IPS DF 19.7 (cell line): ENCODE results near the gene CCDC74B.
"Not testable (repeated sequence)": the region's sequence is repeated elsewhere in the genome, so short reads cannot be mapped to it uniquely, and the experiment has no call there.

ENCODE experiments used
- DNase-seq: peaks from one replicate; pipeline ENCODE4 v3.0.0-alpha.2; 2013; ENCODE audit warnings: low read depth, low spot score

Gene CCDC74B

DNA sequence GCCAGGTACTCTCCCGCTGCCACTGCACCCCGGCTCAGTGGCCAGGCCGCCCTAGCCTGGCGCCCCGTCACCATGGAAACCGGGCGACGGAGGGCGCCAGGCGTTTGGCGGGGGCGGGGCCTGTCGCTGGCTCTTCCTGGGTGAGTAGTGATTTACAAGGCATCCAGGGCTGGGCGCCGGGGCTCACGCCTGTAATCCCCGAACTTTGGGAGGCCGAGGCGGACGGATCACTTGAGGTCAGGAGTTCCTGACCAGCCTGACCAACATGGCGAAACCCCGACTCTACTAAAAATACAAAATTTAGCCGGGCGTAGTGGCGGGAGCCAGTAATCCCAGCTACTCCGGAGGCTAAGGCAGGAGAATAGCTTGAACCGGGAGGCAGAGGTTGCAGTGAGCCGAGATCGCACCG, at the start of gene CCDC74B:
CCDC74B (minus strand) TSS at position 107 of the 409 bp plus-strand sequence. CDS start 116 bp downstream, outside the sequence.
- DNase-seq: not testable (repeated sequence)

DNA sequence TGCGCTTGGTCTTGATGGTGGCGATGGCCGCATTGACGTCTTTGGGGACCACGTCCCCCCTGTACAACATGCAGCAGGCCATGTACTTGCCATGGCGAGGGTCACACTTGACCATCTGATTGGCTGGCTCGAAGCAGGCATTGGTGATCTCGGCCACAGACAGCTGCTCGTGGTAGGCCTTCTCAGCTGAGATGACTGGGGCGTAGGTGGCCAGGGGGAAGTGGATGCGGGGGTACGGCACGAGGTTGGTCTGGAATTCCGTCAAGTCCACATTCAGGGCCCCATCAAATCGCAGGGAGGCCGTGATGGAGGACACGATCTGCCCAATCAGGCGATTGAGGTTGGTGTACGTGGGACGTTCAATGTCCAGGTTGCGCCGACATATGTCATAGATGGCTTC, 48.9 kb upstream of the CCDC74B start:
- not testable (repeated sequence) for DNase-seq

DNA sequence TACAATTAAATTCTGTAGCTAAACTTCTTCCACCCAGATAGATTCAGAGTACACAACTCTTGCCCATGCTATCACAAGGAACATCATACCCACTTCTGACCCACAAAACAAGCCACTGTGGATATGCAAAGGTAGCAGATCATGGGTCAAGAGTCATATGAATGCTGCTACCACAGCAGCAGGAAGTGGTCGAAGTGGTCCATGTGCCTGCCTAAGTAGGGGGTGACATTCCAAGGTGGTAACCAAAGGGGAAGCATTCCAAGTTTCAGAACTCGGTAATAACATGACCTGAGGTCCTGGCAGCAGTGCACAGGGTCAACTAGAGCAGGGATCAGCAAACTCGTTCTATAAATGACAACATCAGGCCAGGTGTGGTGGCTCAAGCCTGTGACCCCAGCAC, 47.5 kb upstream of the CCDC74B start:
- DNase-seq: not testable (repeated sequence)

DNA sequence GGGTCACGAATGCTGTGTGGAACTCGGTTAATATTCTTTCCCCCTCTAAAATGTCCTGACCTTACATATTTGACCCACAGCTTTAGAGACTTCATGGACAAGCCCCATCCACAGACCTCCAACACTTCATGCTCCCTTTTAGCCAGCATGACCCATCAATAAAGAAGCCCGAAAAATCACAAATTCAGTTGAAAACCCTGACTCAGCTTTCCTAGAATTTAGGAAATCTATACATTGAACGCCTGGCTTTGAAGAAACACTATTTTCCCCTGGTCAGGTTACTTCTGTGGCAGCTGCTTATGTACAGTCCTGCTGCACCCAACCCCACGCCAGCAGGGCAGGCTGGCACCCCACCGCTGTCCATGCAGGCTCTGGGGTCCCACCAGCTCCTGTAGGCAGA, 46.4 kb upstream of the CCDC74B start:
- not testable (repeated sequence) for DNase-seq

DNA sequence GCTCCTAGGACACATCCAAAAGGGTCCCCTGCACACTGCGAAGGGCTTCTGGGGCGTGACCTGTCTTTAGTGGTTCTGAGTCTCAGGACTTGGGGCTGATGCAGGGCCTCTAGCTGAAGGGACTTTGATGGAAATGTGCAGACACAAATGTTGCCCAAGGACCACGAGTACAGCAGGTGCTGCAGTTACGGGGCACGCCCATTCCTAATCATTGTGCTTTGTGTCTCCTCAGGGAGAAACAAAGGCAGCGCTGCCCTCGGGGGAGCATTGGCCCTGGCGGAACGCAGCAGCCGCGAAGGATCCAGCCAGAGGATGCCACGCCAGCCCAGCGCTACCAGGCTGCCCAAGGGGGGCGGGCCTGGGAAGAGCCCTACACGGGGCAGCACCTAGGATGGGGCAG, 45.3 kb upstream of the CCDC74B start:
- no peak for DNase-seq

DNA sequence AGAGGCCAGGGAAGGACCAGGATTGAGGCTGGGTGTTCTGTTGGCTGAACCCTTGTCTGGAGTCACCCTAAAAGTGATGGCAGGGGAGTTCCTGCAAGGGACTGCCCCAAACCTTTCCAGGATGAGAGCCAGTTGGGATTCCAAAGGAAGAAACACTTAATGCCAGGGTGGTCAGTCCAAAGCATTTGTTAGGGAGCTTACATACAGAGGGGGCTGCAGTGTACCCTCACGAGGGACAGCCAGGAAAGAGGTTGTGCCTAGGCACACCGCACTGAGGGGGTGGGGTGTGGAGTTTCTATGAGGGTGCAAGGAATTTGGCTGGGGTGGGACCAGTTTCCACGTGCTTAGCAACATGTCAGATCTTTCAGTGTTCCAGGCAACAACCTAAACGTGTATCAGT, 44.0 kb upstream of the CCDC74B start:
- not testable (repeated sequence) for DNase-seq

DNA sequence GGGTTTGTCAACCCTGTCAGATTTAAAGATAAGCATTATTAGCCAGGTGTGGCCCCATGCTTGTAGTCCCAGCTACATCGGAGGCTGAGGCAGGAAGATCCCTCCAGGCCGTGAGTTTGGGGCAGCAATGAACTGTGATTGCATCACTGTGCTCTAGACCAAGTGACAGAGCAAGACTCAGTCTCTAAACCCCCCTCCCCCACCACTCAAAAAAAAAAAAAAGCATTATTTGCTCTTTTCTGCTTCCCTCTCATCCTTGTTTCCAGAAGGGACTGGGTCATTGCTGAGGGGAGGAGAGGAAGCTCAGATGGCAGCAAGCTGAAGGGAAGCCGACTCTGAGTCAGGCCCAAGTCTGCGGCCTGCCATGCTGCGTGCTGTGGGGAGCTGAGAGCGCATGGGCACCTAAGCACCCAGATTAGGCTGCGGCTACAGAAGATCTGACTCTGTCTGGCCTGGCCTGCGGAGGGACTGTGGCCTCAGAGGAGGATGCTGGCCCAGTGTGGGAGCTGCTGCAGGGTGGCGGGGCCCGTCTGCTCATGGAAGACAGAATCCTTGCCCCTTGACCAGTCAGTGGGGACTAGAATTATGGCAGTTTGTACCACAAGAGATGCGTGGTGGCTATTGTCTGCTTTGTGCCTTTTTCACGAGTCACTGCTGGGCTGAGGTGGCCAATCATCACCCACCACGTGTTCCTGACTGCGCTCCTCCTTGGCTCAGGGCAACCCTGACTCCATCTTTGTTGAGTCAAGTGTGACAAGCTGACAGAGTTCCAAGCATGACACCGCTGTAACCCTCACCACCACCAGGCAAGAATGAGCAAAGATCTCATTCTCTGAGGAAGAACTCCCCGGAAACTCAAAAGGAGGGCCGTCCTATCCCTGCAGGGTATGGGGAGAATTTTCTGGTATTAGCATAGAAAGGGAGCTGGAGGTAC, 43.2 kb upstream of the CCDC74B start:
- not testable (repeated sequence) for DNase-seq

DNA sequence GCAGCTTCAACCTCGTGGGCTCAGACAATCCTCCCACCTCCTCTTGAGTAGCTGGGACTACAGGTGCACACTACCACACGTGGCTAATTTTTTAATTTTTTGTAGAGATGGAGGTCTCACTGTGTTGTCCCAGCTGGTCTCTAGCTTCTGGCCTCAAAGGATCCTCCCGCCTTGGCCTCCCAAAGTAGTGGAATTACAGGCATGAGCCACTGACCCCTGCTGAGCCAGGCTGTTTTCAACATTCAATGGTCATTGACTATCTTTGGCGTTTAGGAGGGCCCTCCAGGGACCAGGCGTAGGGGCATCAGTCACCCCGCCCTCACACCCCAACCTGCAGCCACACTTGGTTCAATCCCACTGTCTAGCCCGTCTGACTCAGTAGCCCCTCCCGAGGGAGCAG, 42.4 kb upstream of the CCDC74B start:
- DNase-seq: no peak

DNA sequence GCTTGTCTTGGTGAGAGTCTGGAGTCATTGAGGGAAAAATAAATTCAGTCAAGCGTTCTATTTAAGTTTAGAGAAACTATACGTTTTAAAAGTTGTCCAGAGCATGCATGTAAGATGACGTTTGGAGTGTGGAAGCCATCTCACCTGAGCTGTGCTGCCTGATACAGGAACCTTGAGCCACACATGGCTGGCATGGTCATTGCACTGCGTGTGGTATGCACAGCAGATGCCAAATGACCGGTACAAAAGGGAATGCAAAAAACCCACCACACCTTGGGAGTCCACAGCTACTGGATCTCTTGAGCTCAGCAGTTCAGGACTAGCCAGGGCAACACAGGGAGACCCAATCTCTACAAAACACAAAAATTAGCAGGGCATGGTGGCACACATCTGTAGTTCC, 41.5 kb upstream of the CCDC74B start:
- no peak for DNase-seq

DNA sequence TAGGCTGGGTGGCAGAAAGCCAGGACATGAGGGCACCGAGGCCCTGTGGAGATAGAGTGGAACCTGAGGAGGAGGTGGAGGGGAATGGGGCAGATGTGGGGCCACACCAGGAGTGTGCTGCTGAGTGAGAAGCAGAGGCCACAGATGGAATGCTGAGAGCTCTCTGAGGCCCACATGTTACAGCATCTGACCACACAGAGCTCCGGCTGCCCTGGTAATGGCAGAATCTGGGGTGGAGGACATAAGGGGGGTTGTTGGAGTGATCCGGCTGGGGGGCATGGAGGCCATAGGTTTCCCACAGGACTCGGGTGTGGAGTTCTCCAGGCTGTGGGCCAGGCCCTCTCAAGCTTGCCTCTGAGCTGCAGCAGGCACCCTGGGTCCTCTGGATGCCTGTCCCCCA, 41.0 kb upstream of the CCDC74B start:
- no peak for DNase-seq

DNA sequence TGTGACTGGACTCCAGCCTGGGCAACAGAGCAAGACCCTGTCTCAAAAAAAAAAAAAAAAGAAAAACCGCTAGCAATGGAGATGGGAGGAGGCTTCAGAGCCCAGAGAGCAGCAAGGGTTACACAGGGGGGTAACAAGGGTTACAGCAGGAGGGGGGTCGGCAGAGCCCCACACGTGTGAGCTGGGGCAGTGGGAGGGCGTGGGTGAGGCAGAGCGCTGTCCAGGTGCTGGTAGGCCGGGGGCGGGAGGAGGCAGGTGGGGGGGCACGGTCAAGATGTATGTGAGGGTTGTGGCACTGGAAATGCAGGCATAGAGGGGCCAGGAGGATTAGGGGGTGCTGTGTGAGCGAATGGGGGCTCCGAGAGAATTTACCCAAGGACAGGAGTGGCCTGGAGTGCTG, 40.5 kb upstream of the CCDC74B start:
- no peak for DNase-seq

DNA sequence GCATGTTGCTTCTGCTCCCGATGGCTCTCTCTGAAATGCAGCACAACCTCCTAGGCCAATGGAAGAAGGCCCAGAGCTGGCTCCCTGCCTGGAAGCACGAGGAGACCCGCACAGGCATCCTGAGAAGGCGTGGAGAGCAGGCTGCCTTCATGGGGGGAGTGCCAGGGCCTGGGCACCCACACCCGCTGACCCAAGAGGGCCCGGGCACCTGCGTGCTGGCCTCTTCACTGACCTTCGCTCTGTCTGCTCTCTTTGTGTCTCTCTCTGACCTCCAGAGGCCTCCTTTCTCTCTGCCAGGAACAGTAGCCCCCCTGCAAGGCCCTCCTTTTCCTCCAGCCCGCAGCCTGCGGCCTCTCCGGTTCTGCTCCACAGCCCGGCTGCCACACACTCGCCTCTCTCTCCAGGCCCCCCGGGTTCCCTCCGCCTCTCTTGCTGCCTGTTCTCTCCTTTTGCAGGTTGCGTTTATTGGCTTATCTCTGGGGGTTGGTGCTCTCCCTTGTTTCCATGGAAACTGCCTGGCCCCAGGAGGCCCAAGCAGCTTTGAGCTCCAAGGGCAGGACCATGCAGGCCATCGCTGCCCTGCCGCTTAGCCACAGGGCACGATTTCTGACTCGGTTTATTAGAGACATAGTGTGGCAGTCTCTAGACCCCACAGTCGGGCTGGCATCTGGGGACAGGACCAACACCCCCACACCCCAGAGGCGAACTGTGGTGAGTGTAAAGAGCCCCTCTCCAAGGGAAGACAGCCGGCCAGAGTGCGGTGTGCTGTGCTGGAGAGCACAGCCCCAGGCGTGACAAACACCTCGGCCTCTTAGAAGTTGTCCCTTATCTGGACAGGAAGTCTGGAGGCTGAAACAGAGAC, 38.8 kb upstream of the CCDC74B start:
- DNase-seq: no peak

DNA sequence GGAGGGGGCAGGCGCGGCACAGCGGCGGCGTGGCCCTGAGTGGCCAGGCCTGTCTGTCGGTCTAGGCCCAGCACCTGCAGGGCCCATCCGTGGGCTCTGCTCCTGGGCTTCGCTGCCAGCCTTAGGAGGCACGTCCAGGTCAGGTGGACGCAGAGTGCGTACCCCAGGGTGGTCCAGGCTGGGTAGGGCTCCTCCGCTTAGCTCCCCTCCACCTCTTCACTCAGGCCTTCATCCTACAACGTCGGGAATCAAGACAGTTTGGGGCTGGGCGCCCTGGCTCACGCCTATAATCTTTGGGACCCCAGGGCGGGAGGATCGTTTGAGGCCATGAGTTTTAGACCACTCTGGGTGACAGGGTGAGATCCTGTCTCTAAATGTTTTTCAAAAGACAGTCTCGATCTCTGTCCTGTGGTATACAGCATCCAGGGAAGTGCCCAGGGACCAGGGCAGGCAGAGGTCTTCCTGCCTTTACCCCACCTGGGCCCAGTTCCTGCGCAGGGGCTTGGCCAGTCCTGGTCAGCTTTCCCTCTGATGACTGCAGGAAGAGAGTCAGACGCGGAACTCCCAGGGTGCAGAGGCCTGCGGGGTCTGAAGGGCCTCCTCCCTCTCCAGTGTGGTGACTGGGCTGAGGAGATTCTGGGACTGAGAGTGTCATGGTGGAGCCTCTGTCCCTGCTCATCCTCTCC, 38.1 kb upstream of the CCDC74B start:
- DNase-seq: not testable (repeated sequence)

DNA sequence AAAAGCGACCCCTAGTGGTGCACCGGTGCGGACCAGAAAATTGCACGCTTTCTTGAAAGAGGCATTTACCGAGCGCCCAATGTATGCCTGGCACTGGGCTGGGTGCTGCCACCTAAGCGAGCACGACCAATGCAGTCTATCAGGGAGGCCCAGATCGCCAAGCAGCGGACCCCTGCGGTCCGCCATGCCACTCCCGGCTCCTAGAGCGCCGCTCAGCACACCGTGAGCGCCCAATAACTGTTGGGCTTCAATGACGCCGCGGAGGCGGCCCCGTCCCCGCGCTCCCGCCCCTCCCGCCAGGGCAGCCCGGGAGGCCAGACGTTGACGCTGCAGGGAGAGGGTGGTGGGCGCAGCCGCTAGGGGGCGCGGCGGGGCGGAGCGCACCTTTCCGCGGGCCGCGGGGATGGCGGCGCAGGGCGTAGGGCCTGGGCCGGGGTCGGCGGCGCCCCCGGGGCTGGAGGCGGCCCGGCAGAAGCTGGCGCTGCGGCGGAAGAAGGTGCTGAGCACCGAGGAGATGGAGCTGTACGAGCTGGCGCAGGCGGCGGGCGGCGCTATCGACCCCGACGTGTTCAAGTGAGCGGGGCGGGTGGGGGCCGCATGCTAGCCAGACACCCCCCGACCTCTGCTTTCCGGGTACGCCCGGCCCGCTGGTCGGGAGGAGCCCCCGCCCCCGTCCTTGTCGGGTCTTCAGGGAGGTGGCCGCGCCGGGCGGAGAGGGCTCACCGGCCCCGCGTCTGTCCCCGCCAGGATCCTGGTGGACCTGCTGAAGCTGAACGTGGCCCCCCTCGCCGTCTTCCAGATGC, 37.2 kb upstream of the CCDC74B start, which contains the start of gene MZT2B:
MZT2B (plus strand) TSS at position 383 of the 803 bp plus-strand sequence; CDS start at position 404, 21 bp downstream.
- DNase-seq: not testable (repeated sequence)

DNA sequence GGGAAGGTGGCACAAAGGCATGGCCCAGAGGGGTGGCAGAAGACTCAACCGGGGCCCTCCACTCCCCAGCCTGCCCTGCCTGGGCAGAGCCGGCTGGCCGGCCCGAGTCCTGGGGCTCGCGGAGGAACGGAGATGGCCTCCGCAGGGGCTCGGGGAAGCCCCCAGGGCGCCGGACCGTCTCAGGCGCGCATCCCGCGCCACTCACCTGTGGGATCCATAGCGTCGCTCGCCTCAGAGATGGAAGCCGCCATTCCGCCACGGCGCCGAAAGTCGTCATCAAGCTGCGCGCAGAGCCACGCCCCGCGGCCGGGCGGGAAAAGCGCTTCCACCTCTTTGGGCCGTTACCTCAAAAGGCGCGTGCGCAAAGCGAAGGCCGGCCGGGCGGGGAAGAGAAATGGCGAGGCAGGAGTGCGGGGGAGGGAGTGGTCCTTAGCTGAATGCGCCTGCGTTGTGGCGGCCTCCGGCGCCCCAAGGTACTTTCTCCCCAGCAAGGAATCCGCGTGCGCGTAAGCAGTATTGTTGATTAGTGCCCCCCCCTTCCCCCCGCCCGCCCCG, 36.5 kb upstream of the CCDC74B start, which contains the start of gene SMPD4:
SMPD4 (minus strand) TSS at position 278 of the 555 bp plus-strand sequence. CDS start 5,010 bp downstream, outside the sequence.
- peak; percentile 60 for DNase-seq

DNA sequence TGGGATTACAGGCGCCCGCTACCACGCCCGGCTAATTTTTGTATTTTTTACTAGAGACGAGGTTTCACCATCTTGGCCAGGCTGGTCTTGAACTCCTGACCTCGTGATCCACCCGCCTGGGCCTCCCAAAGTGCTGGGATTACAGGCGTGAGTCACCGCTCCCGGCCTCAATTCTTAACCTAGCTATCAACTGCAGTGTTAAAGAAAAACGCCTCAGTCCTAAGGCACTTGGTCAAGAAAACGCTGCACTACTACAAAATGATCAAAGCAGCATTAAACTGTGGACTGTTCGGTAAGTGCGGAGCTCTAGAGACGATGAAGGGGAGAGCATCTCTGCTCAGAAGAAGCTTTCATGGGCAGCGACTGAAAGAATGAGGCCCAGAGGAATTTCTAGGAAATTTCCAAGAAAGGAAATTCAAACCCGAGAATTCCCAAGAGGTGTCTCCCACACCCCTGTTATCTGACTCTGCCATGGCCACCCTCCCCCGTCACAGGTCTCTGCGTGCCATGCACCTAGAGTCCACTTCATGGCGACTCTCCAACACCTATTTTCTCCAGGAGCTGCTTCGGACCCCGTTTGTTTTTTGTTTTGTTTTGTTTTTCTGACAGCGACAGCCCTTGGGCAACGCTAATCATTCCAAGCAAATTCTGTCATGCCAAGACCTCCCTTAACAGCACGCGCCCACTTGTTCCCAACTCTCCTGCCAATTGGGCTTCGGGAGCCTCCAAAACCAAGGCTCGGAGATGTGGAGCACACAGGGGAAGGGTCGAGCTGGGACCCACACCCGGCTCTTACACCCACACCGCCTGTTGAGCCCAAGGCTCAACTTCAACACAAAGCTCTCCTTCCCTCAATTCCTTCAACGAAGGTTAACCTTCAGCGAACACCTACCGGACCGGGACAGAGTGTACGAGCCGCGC, 35.8 kb upstream of the CCDC74B start:
- not testable (repeated sequence) for DNase-seq

DNA sequence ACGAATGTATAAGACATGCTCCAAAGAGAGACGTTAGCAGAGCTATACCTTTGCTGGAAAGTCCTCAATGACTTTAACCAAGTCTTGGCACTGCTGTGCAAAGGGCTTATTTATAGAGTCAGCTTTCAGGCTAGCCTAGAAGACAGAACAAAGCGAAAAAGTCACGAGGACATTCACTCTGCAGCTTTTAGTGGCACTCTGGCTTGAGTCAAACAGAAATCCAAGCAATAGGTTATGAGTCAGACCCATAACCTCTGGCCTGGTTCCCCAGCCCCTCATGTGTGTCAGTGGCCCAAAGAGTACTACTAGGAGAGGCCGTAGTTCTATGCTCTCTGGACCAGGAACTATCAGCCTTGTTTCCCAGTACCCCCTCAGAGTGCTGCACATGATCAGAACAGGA, 30.0 kb upstream of the CCDC74B start:
- DNase-seq: not testable (repeated sequence)

DNA sequence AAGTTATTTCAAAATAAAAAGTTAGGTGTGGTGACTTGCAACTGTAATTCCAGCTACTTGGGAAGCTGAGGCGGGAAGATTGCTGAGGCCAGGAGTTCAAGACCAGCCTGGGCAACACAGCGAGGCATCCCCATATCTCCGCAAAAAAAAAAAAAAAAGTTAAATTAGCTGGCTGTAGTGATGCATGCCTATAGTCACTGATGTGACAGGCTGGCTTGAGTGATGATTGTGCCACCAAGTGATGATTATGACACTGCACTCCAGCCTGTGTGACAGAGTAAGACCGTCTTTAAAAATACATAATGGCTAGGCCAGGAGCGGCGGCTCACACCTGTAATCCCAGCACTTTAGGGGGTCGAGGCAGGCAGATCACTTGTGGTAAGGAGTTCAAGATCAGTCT, 25.0 kb upstream of the CCDC74B start:
- no peak for DNase-seq

DNA sequence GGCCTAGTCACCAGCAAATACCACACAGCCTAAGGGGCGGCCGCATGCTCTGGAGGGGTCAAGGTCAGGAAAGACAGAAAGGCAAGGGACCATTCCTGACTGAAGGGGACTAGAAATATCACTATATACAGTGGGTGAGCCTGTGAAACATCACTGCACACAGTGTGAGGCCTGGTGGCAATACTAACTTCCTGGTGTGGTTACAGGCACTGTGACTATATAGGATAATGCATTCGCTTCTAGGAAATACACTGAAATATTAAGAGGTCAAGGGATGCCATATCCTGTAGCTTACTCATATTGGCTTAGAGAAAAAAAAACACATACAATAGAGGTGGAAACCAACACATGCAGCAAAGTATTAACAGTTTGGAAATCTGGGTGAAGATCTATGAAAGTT, 24.3 kb upstream of the CCDC74B start:
- not testable (repeated sequence) for DNase-seq
